LNCaP clone FGC (cell line): ENCODE measurements around the gene CHCHD4.

Source experiments
- DNase-seq: peaks from one replicate; pipeline ENCODE4 v3.0.0-alpha.2; 2011; ENCODE audit warnings: low read depth
- H3K4me3 ChIP-seq: 2 replicates; pipeline ENCODE4 v1.5.1; 2011; ENCODE audit warnings: mild to moderate bottlenecking, low read depth, low read length, control low read depth
- CTCF ChIP-seq: IDR thresholded peaks from 2 replicates; pipeline ENCODE4 v1.5.1; 2012; ENCODE audit warnings: mild to moderate bottlenecking; ENCODE audit not compliant: control insufficient read depth, insufficient read depth; ENCODE audit errors: extremely low read depth

The CHCHD4 gene

GRCh38 chr3:14137004-14137403 lies 12.3 kb upstream of the CHCHD4 start:
- no peak for TF ChIP-seq CTCF
- no peak overlapping the region for H3K4me3 ChIP-seq
- DNase-seq: no peak

GRCh38 chr3:14135581-14135980 lies 10.9 kb upstream of the CHCHD4 start:
- DNase-seq: no peak
- no peak for TF ChIP-seq CTCF
- no peak overlapping the region for H3K4me3 ChIP-seq

DNA sequence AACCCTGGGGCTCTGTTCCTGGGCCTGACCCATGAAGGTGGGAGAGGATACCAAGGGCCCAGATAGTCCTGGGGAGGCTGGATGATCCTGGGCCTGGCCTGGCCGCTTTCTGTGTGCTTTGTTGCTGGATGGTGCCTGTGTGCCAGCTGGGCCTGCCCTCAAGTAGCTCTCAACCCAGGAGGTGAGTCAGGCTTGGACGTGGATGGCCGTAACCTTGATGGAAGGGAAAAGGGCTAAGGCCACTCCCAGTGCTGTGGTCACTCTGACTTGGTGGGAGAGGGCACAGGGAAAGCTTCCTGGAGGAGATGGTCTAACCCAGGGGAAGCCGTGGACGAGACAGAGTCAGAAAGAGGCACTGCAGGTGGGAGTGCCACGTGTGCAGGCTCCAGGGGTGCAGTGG lies 9.6 kb upstream of the CHCHD4 start:
- TF ChIP-seq CTCF: no peak
- no peak for DNase-seq
- H3K4me3 ChIP-seq: no peak overlapping the region

DNA sequence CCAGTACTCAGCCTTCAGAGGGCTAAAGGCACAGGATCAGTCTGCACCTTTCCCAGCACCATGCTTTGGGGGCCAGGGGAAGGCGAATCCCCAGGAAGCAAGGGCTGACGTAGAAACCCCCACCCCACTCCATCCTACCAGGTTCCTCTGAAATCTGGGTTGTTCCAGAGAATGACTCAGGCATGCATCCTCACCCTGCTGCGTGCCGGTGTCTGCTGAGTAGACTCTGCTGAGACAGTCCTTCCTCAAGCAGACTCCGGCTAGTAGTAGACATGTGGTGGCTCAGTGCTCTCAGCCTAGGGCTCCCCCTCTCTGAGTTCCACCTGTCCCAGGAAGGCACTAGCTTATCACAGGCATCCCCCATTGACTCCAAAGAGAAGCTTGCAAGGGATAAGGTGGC lies 9.2 kb upstream of the CHCHD4 start:
- TF ChIP-seq CTCF: no peak
- DNase-seq: no peak
- H3K4me3 ChIP-seq: no peak overlapping the region

DNA sequence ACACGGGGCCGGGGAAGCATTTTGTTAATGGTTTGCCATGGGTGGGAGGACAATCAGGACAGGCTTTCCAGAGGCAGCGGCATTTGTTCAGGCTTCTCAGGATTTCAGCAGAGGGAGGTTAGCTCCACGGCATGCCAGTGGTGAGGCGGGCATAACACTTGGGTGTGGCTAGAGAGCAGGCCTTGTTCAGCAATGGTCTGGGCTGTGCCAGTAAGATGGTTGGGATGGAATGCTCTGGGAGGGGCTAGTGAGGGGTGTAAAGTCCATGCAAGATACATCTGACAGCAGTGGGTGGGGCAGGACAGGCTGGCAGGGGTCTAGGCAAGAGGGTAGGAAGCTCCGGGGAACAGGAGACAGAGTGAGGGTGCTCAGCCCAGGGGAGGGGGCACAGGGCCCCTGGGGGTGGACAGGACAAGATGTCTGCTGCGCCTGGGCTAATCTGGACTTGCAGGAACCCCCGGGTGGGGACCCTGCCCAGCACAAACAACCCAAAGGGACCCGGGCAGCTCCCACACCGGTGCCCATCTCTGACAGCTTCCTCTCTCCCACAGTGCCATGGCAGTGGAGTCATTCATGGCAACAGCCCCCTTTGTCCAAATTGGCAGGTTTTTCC lies 8.6 kb upstream of the CHCHD4 start:
- DNase-seq: no peak
- H3K4me3 ChIP-seq: no peak overlapping the region
- TF ChIP-seq CTCF: no peak

DNA sequence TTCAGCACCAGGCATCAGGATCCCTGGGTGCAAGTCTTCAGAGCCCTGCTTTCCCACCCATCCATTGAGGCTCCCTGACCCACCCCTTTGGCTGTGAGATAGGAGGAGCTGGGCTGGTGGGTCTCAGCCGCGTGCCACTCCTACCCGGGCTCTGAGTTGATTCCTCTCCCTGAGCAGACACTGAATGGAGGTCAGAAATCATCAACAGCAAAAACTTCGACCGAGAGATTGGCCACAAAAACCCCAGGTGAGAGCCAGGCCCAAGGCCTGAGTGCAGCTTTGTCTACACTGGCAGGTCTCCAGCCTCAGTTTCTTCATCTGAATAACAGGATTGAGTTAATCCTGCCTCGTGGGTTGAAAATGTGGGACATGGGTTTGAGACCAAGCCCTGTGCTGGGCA lies 8.0 kb upstream of the CHCHD4 start:
- H3K4me3 ChIP-seq: no peak overlapping the region
- no peak for DNase-seq
- no peak for TF ChIP-seq CTCF

DNA sequence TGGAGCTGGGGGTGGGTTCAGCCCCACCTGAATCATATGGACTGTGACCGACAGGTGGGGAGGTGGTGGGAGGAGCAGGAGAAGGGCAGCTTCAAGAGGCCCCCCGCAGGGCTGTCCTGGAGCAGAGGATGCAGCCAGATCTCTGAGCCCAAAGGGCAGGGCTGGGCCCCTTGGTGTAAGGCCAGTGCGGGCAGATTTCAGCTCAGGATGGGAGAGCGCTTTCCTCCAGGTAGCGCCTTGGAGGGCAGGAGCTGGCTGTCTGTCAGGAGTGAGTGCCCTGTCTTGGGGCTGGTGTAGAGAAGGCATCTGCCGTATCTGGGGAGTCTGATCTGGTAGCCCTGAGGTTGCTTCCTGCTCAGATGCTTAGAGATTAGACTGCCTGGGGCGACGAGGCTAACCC lies 7.5 kb upstream of the CHCHD4 start:
- DNase-seq: no peak
- no peak for TF ChIP-seq CTCF
- H3K4me3 ChIP-seq: no peak overlapping the region
